IMR-90 (cell line): ENCODE measurements around the gene ATG7. TPM values are rescaled to one million over a fixed set of nuclear protein-coding genes. Genes with fewer than 3 reads are reported as not detected.

Experiments
- ATAC-seq: fragments of 200-7000 bp; cut with Tn5 transposase; 2 replicates; pipeline ENCODE4 v1.9.1; 2020; ENCODE audit warnings: low read depth, mild to moderate bottlenecking, moderate library complexity
- BruUV-seq: library from RNA; stranded (reverse); fragments of 400-500 nt; replicated peaks from 2 replicates; lab custom pipeline; 2021; lab: Mats Ljungman, UMichigan
- CTCF ChIA-PET: fragments of 300-600 bp; formaldehyde crosslinking; extraction: SDS; loops from one replicate; lab custom pipeline; 2021; ENCODE audit warnings: antibody characterized with exemption; lab: Yijun Ruan, JAX
- POLR2A ChIA-PET: fragments of 300-600 bp; sonication (Branson Sonifier 250); formaldehyde crosslinking; loops from one replicate; lab custom pipeline; 2022; ENCODE audit warnings: antibody characterized with exemption; ENCODE audit not compliant: unreplicated experiment; lab: Charles Lee
- DNase-seq: peaks from one replicate; pipeline ENCODE4 v3.0.0; 2013
- H2AFZ ChIP-seq: replicated peaks from 2 replicates; pipeline ENCODE3; 2013; ENCODE audit warnings: low read length, mild to moderate bottlenecking; ENCODE audit not compliant: poor library complexity
- H2AK5ac ChIP-seq: 2 replicates; pipeline ENCODE4 v1.6.1; 2013; ENCODE audit warnings: low read depth, low read length, inconsistent platforms
- H2AK9ac ChIP-seq: replicated peaks from 2 replicates; pipeline ENCODE3; 2013; ENCODE audit warnings: mild to moderate bottlenecking, low read depth, low read length, moderate library complexity; ENCODE audit not compliant: poor library complexity
- H2BK120ac ChIP-seq: 2 replicates; pipeline ENCODE4 v1.6.1; 2013; ENCODE audit warnings: low read depth, low read length, inconsistent platforms
- H2BK15ac ChIP-seq: 3 replicates; pipeline ENCODE4 v1.6.1; 2013; ENCODE audit warnings: low read depth, low read length, inconsistent platforms
- H2BK20ac ChIP-seq: 2 replicates; pipeline ENCODE4 v1.6.1; 2013; ENCODE audit warnings: low read depth, mild to moderate bottlenecking, inconsistent platforms, low read length, moderate library complexity
- H2BK5ac ChIP-seq: 2 replicates; pipeline ENCODE4 v1.6.1; 2013; ENCODE audit warnings: mild to moderate bottlenecking, low read depth, low read length, inconsistent platforms; ENCODE audit not compliant: poor library complexity, severe bottlenecking
- H3K14ac ChIP-seq: replicated peaks from 2 replicates; pipeline ENCODE4 v1.6.1; 2013; ENCODE audit warnings: low read depth, low read length, inconsistent platforms
- H3K18ac ChIP-seq: 2 replicates; pipeline ENCODE4 v1.6.1; 2013; ENCODE audit warnings: low read depth, low read length, control low read depth
- H3K23ac ChIP-seq: 2 replicates; pipeline ENCODE4 v1.6.1; 2013; ENCODE audit warnings: low read depth, low read length, inconsistent platforms
- H3K27ac ChIP-seq: 2 replicates; pipeline ENCODE4 v1.5.1; 2013; ENCODE audit warnings: mild to moderate bottlenecking, control low read depth, low read length; ENCODE audit not compliant: insufficient read depth
- H3K27me3 ChIP-seq: 2 replicates; pipeline ENCODE4 v1.6.1; 2013; ENCODE audit warnings: low read length; ENCODE audit not compliant: control insufficient read depth, insufficient read depth
- H3K36me3 ChIP-seq: 2 replicates; pipeline ENCODE4 v1.6.1; 2013; ENCODE audit warnings: low read length, mixed read lengths; ENCODE audit not compliant: control insufficient read depth, insufficient read depth
- H3K4ac ChIP-seq: 2 replicates; pipeline ENCODE4 v1.6.1; 2013; ENCODE audit warnings: low read depth, low read length, inconsistent platforms
- H3K4me1 ChIP-seq: 2 replicates; pipeline ENCODE4 v1.6.1; 2013; ENCODE audit warnings: low read length, mixed read lengths; ENCODE audit not compliant: control insufficient read depth, insufficient read depth
- H3K4me2 ChIP-seq: 2 replicates; pipeline ENCODE4 v1.6.1; 2013; ENCODE audit warnings: low read depth, mild to moderate bottlenecking, control low read depth, low read length, moderate library complexity
- H3K4me3 ChIP-seq: 2 replicates; pipeline ENCODE4 v1.5.1; 2013; ENCODE audit warnings: low read depth, mild to moderate bottlenecking, control low read depth, low read length, moderate library complexity; ENCODE audit not compliant: insufficient read depth
- H3K56ac ChIP-seq: 2 replicates; pipeline ENCODE4 v1.6.1; 2013; ENCODE audit warnings: low read length, inconsistent platforms; ENCODE audit not compliant: insufficient read depth; ENCODE audit errors: extremely low read depth
- H3K79me1 ChIP-seq, 2 experiments: 2 replicates each; pipeline ENCODE4 v1.6.1; 2013; ENCODE audit warnings: low read length in 2 of 2, inconsistent platforms in 1 of 2, low read depth in 1 of 2
- H3K9ac ChIP-seq: 2 replicates; pipeline ENCODE4 v1.6.1; 2013; ENCODE audit warnings: low read depth, low read length, control low read depth
- H3K9me1 ChIP-seq: 2 replicates; pipeline ENCODE4 v1.6.1; 2013; ENCODE audit warnings: low read length, inconsistent platforms; ENCODE audit not compliant: insufficient read depth
- H3K9me3 ChIP-seq: 2 replicates; pipeline ENCODE4 v1.6.1; 2013; ENCODE audit warnings: low read length; ENCODE audit not compliant: control insufficient read depth, insufficient read depth
- H4K20me1 ChIP-seq: 2 replicates; pipeline ENCODE4 v1.6.1; 2013; ENCODE audit warnings: low read length, inconsistent platforms; ENCODE audit not compliant: insufficient read depth
- H4K5ac ChIP-seq: 2 replicates; pipeline ENCODE4 v1.6.1; 2013; ENCODE audit warnings: mild to moderate bottlenecking, low read depth, low read length, control low read depth
- H4K8ac ChIP-seq, 2 experiments: 2 replicates each; pipeline ENCODE4 v1.6.1; 2013; ENCODE audit warnings: low read depth in 2 of 2, low read length in 2 of 2, control low read depth in 1 of 2, inconsistent platforms in 1 of 2
- H4K91ac ChIP-seq: 2 replicates; pipeline ENCODE4 v1.6.1; 2013; ENCODE audit warnings: low read depth, low read length, inconsistent platforms; ENCODE audit not compliant: insufficient read depth
- BHLHE40 ChIP-seq: fragments of 150-350 bp; IDR thresholded peaks from 2 replicates; pipeline ENCODE4 v1.6.1; 2016; ENCODE audit warnings: mild to moderate bottlenecking, low read depth, low read length
- CEBPB ChIP-seq: IDR thresholded peaks from 2 replicates; pipeline ENCODE4 v1.6.1; 2012; ENCODE audit warnings: low read depth, low read length, improper control_type of control experiment
- CHD1 ChIP-seq: IDR thresholded peaks from 2 replicates; pipeline ENCODE4 v1.6.1; 2012; ENCODE audit warnings: low read depth, low read length, improper control_type of control experiment
- CTCF ChIP-seq: conservative IDR thresholded peaks from 2 replicates; pipeline ENCODE4 v1.5.1; 2012; ENCODE audit warnings: mild to moderate bottlenecking, low read depth, low read length, improper control_type of control experiment
- ELK1 ChIP-seq: fragments of 150-350 bp; IDR thresholded peaks from 2 replicates; pipeline ENCODE4 v1.6.1; 2016; ENCODE audit warnings: low read depth, mild to moderate bottlenecking, low read length, moderate library complexity, borderline replicate concordance
- FOS ChIP-seq: fragments of 150-350 bp; IDR thresholded peaks from 2 replicates; pipeline ENCODE4 v1.6.1; 2016; ENCODE audit warnings: low read depth, low read length
- MAFK ChIP-seq: IDR thresholded peaks from 2 replicates; pipeline ENCODE4 v1.6.1; 2012; ENCODE audit warnings: low read depth, low read length, improper control_type of control experiment
- MAZ ChIP-seq: IDR thresholded peaks from 2 replicates; pipeline ENCODE4 v1.6.1; 2012; ENCODE audit warnings: low read depth, mild to moderate bottlenecking, low read length, improper control_type of control experiment, moderate library complexity, borderline replicate concordance
- MXI1 ChIP-seq: IDR thresholded peaks from 2 replicates; pipeline ENCODE4 v1.6.1; 2012; ENCODE audit warnings: low read depth, mild to moderate bottlenecking, low read length, moderate library complexity, borderline replicate concordance
- NFE2L2 ChIP-seq: fragments of 150-350 bp; IDR thresholded peaks from 2 replicates; pipeline ENCODE4 v1.6.1; 2016; ENCODE audit warnings: low read depth, mild to moderate bottlenecking, low read length
- POLR2A ChIP-seq: IDR thresholded peaks from 2 replicates; pipeline ENCODE4 v1.6.1; 2012; ENCODE audit warnings: mild to moderate bottlenecking, low read depth, low read length
- RAD21 ChIP-seq: IDR thresholded peaks from 2 replicates; pipeline ENCODE4 v1.6.1; 2012; ENCODE audit warnings: low read length, improper control_type of control experiment
- RCOR1 ChIP-seq: IDR thresholded peaks from 2 replicates; pipeline ENCODE4 v1.6.1; 2012; ENCODE audit warnings: mild to moderate bottlenecking, low read length, improper control_type of control experiment; ENCODE audit not compliant: insufficient replicate concordance
- SMC3 ChIP-seq: fragments of 150-350 bp; IDR thresholded peaks from 2 replicates; pipeline ENCODE4 v1.6.1; 2016; ENCODE audit warnings: low read depth, mild to moderate bottlenecking, antibody characterized with exemption, low read length, moderate library complexity
- WGBS, 2 experiments: methylation state at CpG; one replicate each; pipeline versions ENCODE4 v1.1.5 to v1.1.7; 2013; ENCODE audit warnings: missing lambda C conversion rate in 2 of 2; ENCODE audit not compliant: insufficient read length in 1 of 2; ENCODE audit errors: extremely low coverage in 2 of 2; 5-methylcytosine and 5-hydroxymethylcytosine counted together
- dilution Hi-C: fragments of 300-500 bp; cut with HindIII; formaldehyde crosslinking; loops from one replicate; pipeline ENCODE4 v1.14.3; 2018; ENCODE audit warnings: low sequenced_read_pairs; ENCODE audit not compliant: unreplicated experiment
- in situ Hi-C: fragments of 300-500 bp; cut with MboI; formaldehyde crosslinking; loops from 3 replicates; pipeline ENCODE4 v1.14.3; 2019; ENCODE audit warnings: low sequenced_read_pairs, inconsistent platforms, mixed read lengths
- intact Hi-C: fragments of 100-400 bp; cut with micrococcal nuclease; formaldehyde crosslinking; loops from 2 replicates; pipeline ENCODE4 v1.10.0; 2022
- polyA plus RNA-seq, 3 experiments: library from polyadenylated mRNA; depleted of rRNA; stranded (reverse); fragments of >200 nt; gene quantifications; 2 replicates each; pipeline ENCODE4 v1.2.3, GENCODE V29; 2012; ENCODE audit warnings: low replicate concordance in 1 of 3
- total RNA-seq: library from RNA; depleted of rRNA; stranded (reverse); fragments of >200 nt; gene quantifications from 2 replicates; pipeline ENCODE4 v1.2.3, GENCODE V29; 2012

Gene ATG7
- total and polyA plus RNA-seq, 2 of the 4 experiments (the other 2 are of a cell fraction) = 15.6 to 51.4 TPM

GRCh38 chr3:11245827-11246662 lies 26.2 kb upstream of the ATG7 start:
- in situ Hi-C loops (no loop called here), intact Hi-C loops (no loop called here), dilution Hi-C loops (no loop called here)
- DNase-seq (no peak), ATAC-seq (0 out of 2 replicates have a peak, but pooled peaks have one; percentile 31)
- POLR2A ChIA-PET = no interaction called here
- Histone ChIP-seq H3K4me3 (no peak overlapping the region), H4K20me1 (0 out of 2 replicates have a peak, but pooled peaks cover 8% of the 10 kb centered on the region), H4K91ac (peak overlapping the region; percentile 71), H4K8ac (peak overlapping the region in 1 of 2 experiments; percentile 57; a peak in 2 of 4 replicates), H3K79me1 (peaks cover 41 to 76% of the 10 kb centered on the region in 2 experiments), H3K27ac (no peak overlapping the region), H3K23ac (peak overlapping the region; percentile 72; the same call in 1 of the 2 replicates), H2BK20ac (peak overlapping the region; percentile 2; the same call in 1 of the 2 replicates), H2AK9ac (no peak overlapping the region), H2BK5ac (peak overlapping the region; percentile 69), H3K4me1 (peaks cover 6% of the 10 kb centered on the region), H3K36me3 (peaks cover 4% of the 10 kb centered on the region; the same call in 1 of the 2 replicates), H3K9ac (no peak overlapping the region), H3K14ac (peak overlapping the region; percentile 84), H3K9me3 (no peaks in the 10 kb centered on the region), H2BK120ac (peak overlapping the region; percentile 63), H3K4ac (peak overlapping the region; percentile 36), H3K18ac (no peak overlapping the region), H3K4me2 (no peak overlapping the region), H3K56ac (no peak overlapping the region), H3K27me3 (no peaks in the 10 kb centered on the region), H2AK5ac (peak overlapping the region; percentile 92), H2AFZ (no peak overlapping the region), H3K9me1 (peaks cover 25% of the 10 kb centered on the region), H2BK15ac (peak overlapping the region; percentile 22; the same call in 2 of the 3 replicates), H4K5ac (no peak overlapping the region)
- CTCF ChIA-PET = no interaction called here
- no TSS peak for BruUV-seq
- WGBS, 2 experiments = 83% methylated on average over 1 of the region's 6 CpGs; no CpG with 5 or more reads in 1 of the 2 experiments
- no peak for TF ChIP-seq RCOR1
- TF ChIP-seq NFE2L2 = no peak
- no peak for TF ChIP-seq RAD21
- no peak for TF ChIP-seq POLR2A
- no peak for TF ChIP-seq CTCF
- no peak for TF ChIP-seq FOS
- no peak for TF ChIP-seq MAZ
- TF ChIP-seq BHLHE40 = no peak
- TF ChIP-seq MAFK = no peak
- TF ChIP-seq ELK1 = no peak
- TF ChIP-seq MXI1 = no peak
- TF ChIP-seq SMC3 = no peak
- no peak for TF ChIP-seq CEBPB
- no peak for TF ChIP-seq CHD1
